BLaER1 treated with 17β-estradiol and CSF1 and Interleukin-3, amounts not matched to agents 10 nM and 100 nM (cell line): ENCODE results near the gene TRIM47.

ENCODE experiments used
- H3K27ac ChIP-seq, 11 experiments: shearing (Covaris generic); formaldehyde crosslinking; 2 replicates each; pipeline ENCODE4 v1.8.1; 2022
- H3K27me3 ChIP-seq, 11 experiments: shearing (Covaris generic); formaldehyde crosslinking; 2 replicates each; pipeline ENCODE4 v1.8.1; 2022
- H3K36me3 ChIP-seq, 11 experiments: shearing (Covaris generic); formaldehyde crosslinking; 2 replicates each; pipeline ENCODE4 v1.8.1; 2022
- H3K4me1 ChIP-seq, 10 experiments: shearing (Covaris generic); formaldehyde crosslinking; 2 replicates each; pipeline ENCODE4 v1.8.1; 2022
- H3K4me2 ChIP-seq, 11 experiments: shearing (Covaris generic); formaldehyde crosslinking; 2 replicates each; pipeline ENCODE4 v1.8.1; 2022
- H3K4me3 ChIP-seq, 10 experiments: shearing (Covaris generic); formaldehyde crosslinking; 2 replicates each; pipeline ENCODE4 v1.8.1; 2022
- H3K9ac ChIP-seq, 11 experiments: shearing (Covaris generic); formaldehyde crosslinking; 2 replicates each; pipeline ENCODE4 v1.8.1; 2022
- H3K9me3 ChIP-seq, 11 experiments: shearing (Covaris generic); formaldehyde crosslinking; replicated peaks in 1 of 11; 2 replicates each; pipeline ENCODE4 v1.8.1; 2022
- H4K20me1 ChIP-seq, 11 experiments: shearing (Covaris generic); formaldehyde crosslinking; 2 replicates each; pipeline ENCODE4 v1.8.1; 2022
- Cebpa-rat ChIP-seq, 11 experiments: shearing (Covaris generic); IDR thresholded peaks; 2 replicates each; pipeline ENCODE4 v1.8.1; 2022

Gene TRIM47, protein sequence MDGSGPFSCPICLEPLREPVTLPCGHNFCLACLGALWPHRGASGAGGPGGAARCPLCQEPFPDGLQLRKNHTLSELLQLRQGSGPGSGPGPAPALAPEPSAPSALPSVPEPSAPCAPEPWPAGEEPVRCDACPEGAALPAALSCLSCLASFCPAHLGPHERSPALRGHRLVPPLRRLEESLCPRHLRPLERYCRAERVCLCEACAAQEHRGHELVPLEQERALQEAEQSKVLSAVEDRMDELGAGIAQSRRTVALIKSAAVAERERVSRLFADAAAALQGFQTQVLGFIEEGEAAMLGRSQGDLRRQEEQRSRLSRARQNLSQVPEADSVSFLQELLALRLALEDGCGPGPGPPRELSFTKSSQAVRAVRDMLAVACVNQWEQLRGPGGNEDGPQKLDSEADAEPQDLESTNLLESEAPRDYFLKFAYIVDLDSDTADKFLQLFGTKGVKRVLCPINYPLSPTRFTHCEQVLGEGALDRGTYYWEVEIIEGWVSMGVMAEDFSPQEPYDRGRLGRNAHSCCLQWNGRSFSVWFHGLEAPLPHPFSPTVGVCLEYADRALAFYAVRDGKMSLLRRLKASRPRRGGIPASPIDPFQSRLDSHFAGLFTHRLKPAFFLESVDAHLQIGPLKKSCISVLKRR

DNA sequence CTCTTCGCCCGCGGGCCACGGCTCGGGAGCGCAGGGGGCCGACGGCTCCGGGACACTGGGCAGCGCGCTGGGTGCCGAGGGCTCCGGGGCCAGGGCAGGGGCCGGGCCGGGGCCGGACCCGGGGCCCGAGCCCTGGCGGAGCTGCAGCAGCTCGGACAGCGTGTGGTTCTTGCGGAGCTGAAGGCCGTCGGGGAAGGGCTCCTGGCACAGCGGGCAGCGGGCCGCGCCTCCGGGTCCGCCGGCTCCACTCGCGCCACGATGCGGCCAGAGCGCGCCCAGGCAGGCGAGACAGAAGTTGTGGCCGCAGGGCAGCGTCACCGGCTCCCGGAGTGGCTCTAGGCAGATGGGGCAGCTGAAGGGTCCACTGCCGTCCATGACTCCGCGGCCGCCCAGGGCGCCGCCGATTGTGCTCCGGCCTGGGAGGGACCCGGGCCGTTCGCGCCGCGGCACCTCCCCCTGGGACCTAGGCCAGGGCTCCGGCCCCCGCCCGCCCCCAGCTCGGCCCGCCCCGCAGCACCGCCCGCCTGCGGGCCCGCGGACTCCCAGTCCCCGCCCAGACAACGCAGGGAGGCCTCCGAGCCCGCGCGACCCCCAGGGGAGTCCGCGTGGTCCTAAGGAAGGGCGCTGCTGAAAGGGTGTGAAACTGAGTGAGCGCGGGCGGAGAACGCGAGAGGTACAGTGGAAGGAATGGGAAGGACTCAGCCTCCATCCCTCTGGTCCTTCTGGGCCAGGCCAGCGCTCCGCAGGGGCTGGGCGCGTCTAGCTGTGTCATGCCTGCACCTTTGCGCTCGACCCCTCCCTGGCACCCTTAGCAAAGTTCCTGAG, at the start of gene TRIM47:
Gene TRIM47, minus strand, starts transcription at position 408 of the 825 bp plus-strand sequence. Its CDS starts 33 bp downstream, at position 375.
- peaks cover 80 to 97% (median 89%) of the 10 kb centered on the region in 10 experiments for H3K4me1 ChIP-seq
- peak within 1 kb of the TSS; percentile 39 to 82 (median 70) for H3K9ac ChIP-seq
- H3K4me2 ChIP-seq, result peak within 1 kb of the TSS; percentile 83 to 97 (median 90)
- H4K20me1 ChIP-seq, result peaks cover 0 to 6% (median 0%) of the 10 kb centered on the region in 11 experiments; a peak in 2 of 22 replicates
- H3K9me3 ChIP-seq, result no peaks in the 10 kb centered on the region
- H3K27me3 ChIP-seq, result peaks cover 14 to 56% (median 50%) of the 10 kb centered on the region in 11 experiments
- H3K36me3 ChIP-seq, result peaks cover 0 to 12% (median 0%) of the 10 kb centered on the region in 11 experiments; a peak in 3 of 22 replicates
- H3K4me3 ChIP-seq, result peak within 1 kb of the TSS; percentile 49 to 69 (median 58)
- TF ChIP-seq Cebpa-rat (IDR thresholded peaks at IDR 0.05), result no peak
- peak within 1 kb of the TSS; percentile 34 to 77 (median 60); a peak in 21 of 22 replicates for H3K27ac ChIP-seq

GRCh38 chr17:75927286-75927922, 49.0 kb upstream of the TRIM47 start:
- Histone ChIP-seq H3K4me1 (peaks cover 22 to 33% (median 28%) of the 10 kb centered on the region in 10 experiments), H3K36me3 (peaks cover 0 to 4% (median 0%) of the 10 kb centered on the region in 11 experiments; a peak in 1 of 22 replicates), H3K27ac (no peak overlapping the region), H3K9ac (no peak overlapping the region), H3K9me3 (no peaks in the 10 kb centered on the region), H3K4me3 (no peak overlapping the region), H3K27me3 (no peaks in the 10 kb centered on the region), H3K4me2 (peak overlapping the region in 3 of 11 experiments; percentile 3 to 49 (median 18); a peak in 5 of 22 replicates), H4K20me1 (no peaks in the 10 kb centered on the region)
- no peak for TF ChIP-seq Cebpa-rat (IDR thresholded peaks at IDR 0.05)

DNA sequence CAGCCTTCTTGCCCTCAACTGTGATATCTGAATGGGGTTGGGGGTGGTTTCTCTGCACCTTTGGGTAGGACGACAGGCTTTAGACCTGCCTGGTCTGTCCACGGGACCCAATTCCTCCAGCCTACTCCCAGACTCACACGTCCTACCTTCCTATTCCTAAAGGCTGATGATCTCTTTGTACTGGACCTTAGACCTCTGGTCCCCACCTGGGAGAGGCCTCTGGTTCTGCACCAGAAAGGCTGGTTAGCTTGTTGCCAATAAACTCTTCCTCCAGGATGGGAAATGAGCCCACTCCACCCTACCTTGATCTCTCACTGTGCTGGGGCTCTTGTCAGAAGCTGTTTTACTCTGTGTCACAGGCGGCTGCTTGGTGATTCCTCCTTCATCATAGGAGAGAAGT, 48.1 kb upstream of the TRIM47 start:
- TF ChIP-seq Cebpa-rat (IDR thresholded peaks at IDR 0.05), result no peak
- H3K4me3 ChIP-seq, result no peak overlapping the region
- H3K9me3 ChIP-seq, result no peaks in the 10 kb centered on the region
- H3K4me1 ChIP-seq, result peaks cover 28 to 40% (median 35%) of the 10 kb centered on the region in 10 experiments
- no peak overlapping the region for H3K27ac ChIP-seq
- H3K36me3 ChIP-seq, result peaks cover 0 to 4% (median 0%) of the 10 kb centered on the region in 11 experiments; a peak in 1 of 22 replicates
- H3K4me2 ChIP-seq, result no peak overlapping the region
- H4K20me1 ChIP-seq, result no peaks in the 10 kb centered on the region
- no peak overlapping the region for H3K9ac ChIP-seq
- H3K27me3 ChIP-seq, result no peaks in the 10 kb centered on the region

GRCh38 chr17:75925912-75926311, 47.5 kb upstream of the TRIM47 start:
- H3K9ac ChIP-seq, result no peak overlapping the region; a peak in 1 of 22 replicates
- peaks cover 28 to 40% (median 35%) of the 10 kb centered on the region in 10 experiments for H3K4me1 ChIP-seq
- H3K36me3 ChIP-seq, result peaks cover 0 to under 1% (median 0%) of the 10 kb centered on the region in 11 experiments; a peak in 1 of 22 replicates
- H4K20me1 ChIP-seq, result no peaks in the 10 kb centered on the region
- no peak overlapping the region for H3K4me3 ChIP-seq
- H3K27me3 ChIP-seq, result no peaks in the 10 kb centered on the region
- no peaks in the 10 kb centered on the region for H3K9me3 ChIP-seq
- no peak for TF ChIP-seq Cebpa-rat (IDR thresholded peaks at IDR 0.05)
- H3K27ac ChIP-seq, result peak overlapping the region in 2 of 11 experiments; percentile 38 to 50; a peak in 3 of 22 replicates
- H3K4me2 ChIP-seq, result 0 out of 22 replicates have a peak overlapping the region, but pooled peaks of 1 of the 11 experiments have one; percentile 33

DNA sequence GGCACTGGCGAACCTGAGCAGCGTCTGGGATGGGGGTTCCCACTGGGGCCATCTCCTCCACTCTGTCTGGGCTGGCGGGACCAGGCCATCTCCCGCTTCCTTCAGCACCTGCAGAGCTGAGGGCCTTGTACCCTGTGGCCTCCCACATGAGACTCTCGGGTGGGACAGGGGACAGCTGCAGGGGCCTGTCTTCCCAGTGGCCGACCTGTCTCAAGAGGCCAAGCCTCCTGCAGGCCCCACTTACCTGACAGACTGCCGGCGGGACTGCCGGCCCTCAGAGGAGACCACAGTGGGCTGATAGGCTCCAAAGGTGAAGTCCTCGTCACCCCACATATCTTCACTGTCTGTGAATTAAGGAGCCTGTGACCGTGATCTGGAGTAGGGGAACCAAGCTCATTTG, 46.7 kb upstream of the TRIM47 start:
- peak overlapping the region in 5 of 11 experiments; percentile 15 to 83 (median 70); a peak in 3 of 22 replicates for H3K4me2 ChIP-seq
- H3K9ac ChIP-seq, result peak overlapping the region in 2 of 11 experiments; percentile 4 to 19; a peak in 2 of 22 replicates
- no peak for TF ChIP-seq Cebpa-rat (IDR thresholded peaks at IDR 0.05)
- no peaks in the 10 kb centered on the region for H3K9me3 ChIP-seq
- no peaks in the 10 kb centered on the region for H3K27me3 ChIP-seq
- peak overlapping the region in 7 of 11 experiments; percentile 13 to 55 (median 42); a peak in 7 of 22 replicates for H3K27ac ChIP-seq
- 0 out of 22 replicates have a peak, but pooled peaks cover 0 to 2% (median 0%) of the 10 kb centered on the region in 11 experiments for H3K36me3 ChIP-seq
- no peaks in the 10 kb centered on the region for H4K20me1 ChIP-seq
- H3K4me3 ChIP-seq, result no peak overlapping the region
- peaks cover 28 to 38% (median 34%) of the 10 kb centered on the region in 10 experiments for H3K4me1 ChIP-seq

GRCh38 chr17:75922963-75923874, 44.8 kb upstream of the TRIM47 start:
- Histone ChIP-seq H4K20me1 (no peaks in the 10 kb centered on the region; a peak in 2 of 22 replicates), H3K27ac (peak overlapping the region in 8 of 11 experiments; percentile 33 to 69 (median 54); a peak in 15 of 22 replicates), H3K4me2 (peak overlapping the region; percentile 36 to 83 (median 70); a peak in 21 of 22 replicates), H3K4me1 (peaks cover 28 to 38% (median 34%) of the 10 kb centered on the region in 10 experiments), H3K9ac (peak overlapping the region in 9 of 11 experiments; percentile 7 to 59 (median 36); a peak in 11 of 22 replicates), H3K9me3 (no peaks in the 10 kb centered on the region), H3K36me3 (peaks cover 0 to 11% (median 0%) of the 10 kb centered on the region in 11 experiments; a peak in 1 of 22 replicates), H3K4me3 (no peak overlapping the region; a peak in 1 of 20 replicates), H3K27me3 (no peaks in the 10 kb centered on the region)
- TF ChIP-seq Cebpa-rat (IDR thresholded peaks at IDR 0.05), result no peak
